Activated CD8-positive, alpha-beta memory T cell treated with anti-CD3 and anti-CD28 coated beads, Interleukin-2, amount 50 U/mL, for 24 hours (primary cell): ENCODE results near the gene HCRT.
"Not testable (repeated sequence)": the region's sequence is repeated elsewhere in the genome, so short reads cannot be mapped to it uniquely, and the experiment has no call there.

Experiments used
- DNase-seq: peaks from one replicate; pipeline ENCODE4 v3.0.0-alpha.2; 2020; ENCODE audit errors: extremely low read depth

The HCRT gene

DNA sequence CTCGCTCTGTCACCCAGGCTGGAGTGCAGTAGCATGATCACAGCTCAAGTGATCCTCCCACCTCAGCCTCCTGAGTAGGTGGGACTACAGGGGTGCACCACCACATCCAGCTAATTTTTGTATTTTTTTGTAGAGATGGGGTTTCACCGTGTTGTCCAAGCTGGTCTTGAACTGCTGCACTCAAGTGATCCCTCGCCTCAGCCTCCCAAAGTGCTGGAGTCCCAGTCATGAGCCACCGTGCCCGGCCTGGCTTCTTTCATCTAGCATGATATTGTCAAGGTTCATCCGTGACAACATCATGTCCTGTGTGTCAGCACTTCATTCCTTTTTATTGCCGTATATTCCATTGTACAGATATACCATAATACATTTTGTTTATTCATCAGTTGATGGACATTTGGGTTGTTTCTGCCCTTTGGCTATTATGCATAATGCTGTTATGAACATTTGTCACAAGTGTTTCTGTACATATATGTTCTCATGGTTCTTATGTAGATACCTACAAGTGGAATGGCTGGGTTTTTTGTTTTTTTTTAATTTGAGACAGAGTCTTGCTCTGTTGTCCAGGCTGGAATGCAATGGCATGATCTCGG is 12.4 kb upstream of the HCRT start:
- DNase-seq, result no peak

DNA sequence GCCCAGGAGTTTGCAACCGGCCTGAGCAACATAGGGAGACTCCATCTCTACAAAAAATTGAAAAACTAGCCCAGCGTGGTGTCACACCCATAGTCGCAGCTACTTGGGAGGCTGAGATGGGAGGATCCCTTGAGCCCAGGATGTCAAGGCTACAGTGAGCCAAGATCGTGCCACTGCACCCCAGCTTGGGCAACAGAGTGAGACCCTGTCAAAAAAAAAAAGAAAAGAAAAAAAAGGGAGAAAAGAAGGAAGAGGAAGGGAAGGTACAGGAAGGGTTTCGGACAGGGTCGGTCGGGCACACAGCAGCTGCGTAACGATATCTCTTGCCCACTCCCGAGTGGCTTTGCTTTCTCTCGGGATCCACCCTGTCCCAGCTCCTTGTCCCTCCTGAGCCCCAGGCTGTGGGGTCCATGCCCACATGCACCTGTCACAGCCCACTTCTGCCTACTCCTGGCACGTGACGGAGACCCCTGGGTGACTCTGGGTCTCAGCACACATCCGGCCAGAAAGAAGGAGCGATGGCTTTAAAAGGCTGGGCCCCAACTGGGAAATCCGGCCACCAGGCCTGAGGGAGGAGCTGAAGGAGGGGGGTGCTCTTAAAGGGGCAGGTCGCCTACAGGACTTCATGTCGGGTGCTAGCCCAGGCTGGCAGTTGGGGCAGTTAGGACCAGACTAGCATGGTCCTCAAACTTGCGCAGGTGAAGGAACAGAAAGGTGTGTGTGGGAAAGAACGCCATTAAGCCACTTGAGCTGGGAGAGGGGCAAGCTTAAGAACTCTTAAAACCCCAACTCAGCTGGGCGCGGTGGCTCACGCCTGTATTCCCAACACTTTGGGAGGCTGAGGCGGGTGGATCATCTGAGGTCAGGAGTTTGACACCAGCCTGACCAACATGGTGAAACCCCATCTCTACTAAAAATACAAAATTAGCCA is 9.0 kb upstream of the HCRT start, which contains the start of gene GHDC:
GHDC (minus strand) TSS at position 526 of the 931 bp plus-strand sequence. CDS start 913 bp downstream, outside the sequence.
- peak; percentile 61 for DNase-seq

DNA sequence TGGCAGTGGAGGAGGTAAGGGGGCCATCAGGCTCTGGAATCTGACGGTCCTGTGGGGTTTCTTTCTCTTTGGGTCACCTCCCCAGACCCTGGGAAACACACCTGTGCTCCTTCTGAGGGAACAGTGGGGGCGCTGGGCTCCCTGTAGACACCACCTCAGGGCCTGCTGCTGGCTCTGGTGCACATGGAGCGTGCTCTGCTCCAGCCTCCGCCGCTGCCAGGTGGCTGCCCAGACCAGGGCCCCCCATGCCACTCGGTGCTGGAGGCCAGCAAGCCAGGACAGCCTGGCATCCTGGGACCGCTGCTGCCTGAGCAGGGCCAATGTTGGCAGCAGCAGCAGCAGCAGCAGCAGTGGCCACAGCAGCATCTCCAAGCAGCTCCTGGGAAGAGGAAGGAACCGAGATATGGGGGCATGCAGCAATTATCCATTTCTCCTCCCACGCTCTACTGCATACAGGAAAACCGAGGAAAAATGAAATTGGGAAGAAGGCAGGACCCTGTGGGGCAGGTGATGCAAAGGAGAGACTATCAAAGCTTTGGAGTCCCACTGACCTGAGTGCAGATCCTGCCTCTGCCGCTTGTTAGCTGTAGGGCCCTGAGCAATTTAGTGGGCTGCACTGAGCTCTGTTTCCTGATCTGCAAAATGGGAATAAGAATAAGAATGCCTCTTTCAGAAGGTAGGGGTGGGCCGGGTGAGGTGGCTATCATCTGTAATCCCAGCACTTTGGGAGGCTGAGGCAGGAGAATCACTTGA is 8.1 kb upstream of the HCRT start:
- no peak for DNase-seq

DNA sequence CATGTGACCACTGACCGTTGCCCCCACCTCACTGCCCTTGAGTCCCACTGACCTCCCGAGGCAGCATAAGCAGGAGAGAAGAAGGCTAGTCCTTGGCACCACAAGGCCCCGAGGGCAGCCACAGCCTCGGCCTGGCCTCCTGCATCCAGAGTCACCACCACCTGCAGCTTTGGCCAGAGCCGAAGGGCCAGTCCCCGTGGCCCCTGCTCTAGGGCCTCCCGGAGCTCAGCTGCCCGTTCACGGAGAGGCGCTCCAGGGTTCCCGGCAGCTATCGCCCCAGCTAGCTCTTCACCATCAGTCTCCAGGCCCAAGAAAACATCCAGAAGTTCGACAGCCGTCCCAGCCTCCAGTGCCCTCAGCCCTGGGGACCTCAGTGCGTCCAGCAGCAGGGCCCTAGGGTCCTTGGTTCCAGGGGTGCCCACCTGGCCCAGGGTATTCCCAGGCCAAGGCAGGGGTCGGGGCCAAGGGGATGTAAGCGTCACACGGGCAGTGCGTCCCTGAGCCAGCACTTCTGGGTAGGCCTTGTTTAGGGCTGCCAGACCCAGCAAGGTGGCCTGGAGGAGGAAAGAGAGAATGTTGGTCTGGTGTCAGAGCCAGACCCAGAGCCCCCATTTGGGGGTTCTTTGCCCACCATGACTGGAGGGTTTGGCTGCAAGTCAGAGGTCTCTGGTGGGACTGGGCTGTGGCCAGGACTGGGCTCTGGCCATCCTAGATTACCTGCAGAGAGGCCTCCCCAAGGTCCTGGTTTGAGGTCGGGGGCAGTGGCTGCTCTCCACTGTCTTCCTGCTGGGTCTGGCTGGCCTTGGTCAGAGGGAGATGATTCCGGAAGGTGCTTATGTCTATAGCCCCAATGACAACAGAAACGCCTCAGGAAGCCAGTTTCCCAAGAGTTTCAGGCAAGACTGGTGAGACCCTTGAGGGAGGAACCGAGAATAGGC is 7.2 kb upstream of the HCRT start:
- no peak for DNase-seq

DNA sequence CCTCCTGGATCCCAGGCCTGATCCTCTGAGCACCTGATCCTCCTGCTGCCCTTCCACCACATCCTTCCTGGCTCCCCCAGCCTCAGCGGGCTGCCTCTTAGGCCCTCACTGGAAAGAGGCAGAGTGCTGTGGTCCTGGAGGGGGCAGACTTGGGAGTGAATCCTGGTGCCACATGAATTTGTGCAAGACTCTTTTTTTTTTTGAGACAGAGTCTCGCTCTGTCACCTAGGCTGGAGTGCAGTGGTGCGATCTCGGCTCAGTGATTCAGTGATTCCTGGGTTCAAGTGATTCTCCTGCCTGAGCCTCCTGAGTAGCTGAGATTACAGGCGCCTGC is 6.0 kb upstream of the HCRT start:
- DNase-seq, result no peak

DNA sequence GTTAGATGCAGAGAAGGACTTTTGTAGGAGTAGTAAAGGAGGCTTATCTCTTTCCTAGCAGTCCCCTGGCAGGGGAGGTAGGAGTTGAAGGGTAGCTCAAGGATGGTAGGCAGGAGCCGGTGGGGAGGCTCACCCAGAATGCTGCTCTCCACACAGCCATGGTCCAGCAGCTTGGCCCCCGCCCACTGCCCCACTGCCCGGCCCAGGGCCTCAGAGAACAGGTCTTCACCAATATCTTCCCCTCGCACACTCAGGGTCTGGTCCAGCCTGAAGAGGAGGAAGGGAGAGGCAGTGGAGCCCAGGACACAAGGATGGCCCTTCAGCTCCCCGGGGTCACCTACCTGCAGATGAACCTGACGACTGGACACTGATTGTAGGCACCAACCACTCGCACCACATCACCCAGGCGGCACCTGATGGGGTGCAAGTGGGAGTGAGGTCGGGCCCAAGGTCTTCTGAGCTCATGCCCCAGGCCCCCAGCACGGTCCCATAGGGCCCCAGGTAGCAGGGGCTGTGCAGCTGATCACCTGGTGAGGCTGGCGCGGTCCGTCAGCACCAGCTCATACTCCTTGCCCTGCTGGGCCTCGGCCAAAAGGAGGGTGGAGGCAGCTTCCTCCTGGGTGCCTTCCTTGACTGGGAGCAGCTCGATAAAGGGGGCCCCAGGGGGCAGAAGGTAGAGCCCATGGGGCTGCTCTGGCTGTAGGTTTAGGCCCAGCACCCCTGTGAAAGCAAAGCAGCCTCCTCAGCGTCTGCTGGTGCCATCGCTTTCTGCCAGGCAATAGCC is 5.4 kb upstream of the HCRT start:
- no peak for DNase-seq

DNA sequence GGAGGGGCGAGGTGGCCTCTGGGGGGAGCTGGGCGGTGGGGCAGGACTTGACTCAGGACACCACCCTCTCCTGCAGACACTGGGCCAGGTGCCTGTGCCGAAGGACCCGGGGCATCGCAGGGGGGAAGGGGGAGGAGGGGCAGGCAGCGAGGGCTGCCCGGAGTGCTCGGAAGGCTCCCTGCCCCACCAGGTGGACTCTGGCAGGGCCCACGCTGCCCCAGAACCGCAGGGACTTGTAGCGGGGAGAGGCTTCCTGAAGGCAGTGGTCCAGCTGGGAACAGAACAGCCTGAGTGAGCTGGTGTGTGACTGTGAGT is 4.4 kb upstream of the HCRT start:
- DNase-seq, result no peak

DNA sequence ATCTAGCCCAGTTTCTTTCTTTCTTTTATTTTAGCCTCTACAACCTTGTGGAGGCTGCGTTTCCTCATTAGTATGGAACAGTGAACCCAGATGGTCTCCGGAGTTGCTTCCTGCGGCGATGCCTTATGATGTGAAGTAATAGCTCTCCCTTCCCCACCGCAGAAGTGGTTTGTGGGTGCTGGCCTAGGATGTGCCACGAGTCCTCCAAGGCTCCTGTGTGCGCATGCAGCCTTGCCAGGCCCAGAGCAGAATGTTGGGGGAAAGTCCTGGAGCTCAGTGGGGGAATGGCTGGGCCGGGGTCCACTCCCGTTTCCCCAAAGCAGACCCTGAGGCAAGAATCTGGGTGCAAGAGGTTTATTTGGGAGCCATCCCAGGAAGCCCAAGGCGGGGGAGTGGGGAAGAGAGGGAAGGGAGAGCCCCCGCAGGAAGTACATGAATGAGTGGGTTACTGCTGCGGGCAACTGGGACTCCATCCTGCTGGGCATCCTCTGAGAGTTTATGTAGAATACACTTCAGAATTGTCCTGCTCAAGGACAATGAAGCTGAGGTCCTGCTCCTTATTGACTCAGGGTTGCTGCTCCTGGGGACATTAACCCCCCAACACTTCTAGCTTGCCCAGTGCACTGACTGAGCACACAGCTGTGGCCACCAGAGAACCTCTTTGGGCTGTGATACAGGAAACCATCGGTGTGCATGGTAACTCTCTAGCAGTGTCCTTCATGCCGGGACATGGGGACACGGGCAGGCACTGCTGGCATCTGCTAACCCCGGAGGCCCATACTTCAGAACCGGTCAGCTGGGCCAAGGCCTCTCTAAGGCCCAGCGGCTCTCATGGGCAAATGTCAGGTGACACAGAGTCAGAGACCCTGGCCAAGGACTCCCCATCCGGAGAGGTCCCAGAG is 3.7 kb upstream of the HCRT start:
- no peak for DNase-seq

DNA sequence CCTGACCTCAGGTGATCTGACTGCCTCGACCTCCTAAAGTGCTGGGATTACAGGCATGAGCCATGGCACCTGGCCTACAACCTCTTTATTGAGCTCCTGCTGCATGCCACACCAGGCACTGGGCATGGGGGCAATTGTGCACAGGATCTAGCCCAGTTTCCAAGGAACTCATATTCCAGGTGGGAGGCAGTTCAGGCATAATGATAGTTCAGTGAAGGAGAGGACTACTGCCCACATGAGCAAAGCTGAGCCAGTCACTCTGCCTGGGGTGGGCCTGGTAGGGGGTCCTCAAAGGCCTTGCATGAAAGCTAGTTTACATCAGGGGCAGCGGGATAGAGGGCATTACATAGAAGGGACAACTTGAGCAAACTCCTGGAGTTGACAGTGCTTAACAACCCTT is 2.6 kb upstream of the HCRT start:
- DNase-seq, result no peak

DNA sequence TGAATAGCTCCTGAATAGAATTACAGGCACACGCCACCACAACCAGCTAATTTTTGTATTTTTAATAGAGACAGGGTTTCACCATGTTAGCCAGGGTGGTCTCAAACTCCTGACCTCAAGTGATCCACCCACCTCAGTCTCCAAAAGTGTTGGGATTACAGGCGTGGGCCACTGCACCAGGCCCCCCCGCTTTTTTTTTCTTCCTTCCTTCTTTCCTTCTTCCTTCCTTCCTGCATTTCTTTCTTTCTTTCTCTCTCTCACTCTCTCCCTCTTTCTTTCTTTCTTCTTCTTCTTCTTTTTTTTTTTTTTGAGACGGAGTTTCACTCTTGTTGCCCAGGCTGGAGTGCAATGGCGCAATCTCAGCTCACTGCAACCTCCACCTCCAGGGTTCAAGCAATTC is 939 bp upstream of the HCRT start:
- not testable (repeated sequence) for DNase-seq

DNA sequence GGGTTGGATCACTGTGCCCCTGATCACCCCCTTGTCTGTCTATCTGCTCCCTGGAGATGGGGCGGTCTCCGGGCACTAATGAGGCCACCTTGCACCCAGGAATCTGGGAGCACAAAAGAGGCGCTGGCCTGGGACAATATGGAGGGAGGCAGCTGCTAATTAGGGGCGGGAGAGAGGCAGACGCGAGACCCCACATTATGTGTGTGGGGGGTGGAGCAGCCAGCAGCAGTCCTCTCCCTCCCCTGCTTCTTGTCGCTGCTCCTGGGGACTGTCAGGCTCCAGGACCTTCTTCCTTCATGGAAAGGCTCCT is 324 bp upstream of the HCRT start:
- DNase-seq, result no peak

DNA sequence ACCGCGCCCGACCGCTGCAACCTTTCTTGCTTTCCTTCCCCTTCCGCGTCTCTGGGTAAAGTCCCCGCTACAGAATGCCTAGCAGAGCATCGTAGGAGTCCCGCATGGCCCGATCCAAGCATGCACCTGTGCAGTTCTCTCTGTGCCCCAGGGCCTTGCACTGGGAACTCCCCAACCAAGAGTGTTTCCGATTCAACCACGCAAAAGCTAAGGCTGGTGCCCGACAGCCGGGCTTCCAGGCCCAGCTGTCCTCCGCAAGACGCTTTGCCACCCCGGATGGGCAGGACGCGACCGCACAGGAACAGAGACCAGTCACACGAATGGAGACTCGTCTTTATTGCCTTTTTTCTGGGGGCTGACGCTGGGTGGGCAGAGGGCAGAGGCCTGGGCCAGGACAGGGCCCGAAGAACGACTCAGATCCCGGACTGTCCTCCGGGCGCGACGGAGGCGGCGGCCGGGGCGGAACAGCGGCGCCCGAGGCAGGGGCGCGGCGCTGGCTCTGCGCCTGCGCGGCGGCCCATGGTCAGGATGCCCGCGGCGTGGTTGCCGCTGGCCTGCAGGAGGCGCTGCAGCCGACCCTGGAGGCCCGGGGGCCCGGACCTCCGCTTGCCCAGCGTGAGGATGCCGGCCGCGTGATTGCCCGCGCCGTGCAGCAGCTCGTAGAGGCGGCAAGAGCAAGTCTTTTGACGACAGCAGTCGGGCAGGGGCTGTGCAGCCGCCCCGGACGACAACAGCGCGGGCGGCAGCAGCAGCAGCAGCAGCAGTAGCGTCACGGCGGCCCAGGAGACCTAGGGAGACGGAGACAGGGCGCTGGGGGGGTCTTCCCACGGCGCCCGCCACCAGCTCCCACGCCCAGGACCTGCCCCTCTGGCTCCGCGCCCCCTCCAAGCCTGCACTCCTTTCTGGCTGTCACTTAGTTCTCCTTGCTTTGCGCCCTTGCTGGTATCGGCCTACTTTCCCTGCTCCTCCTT is 1.2 kb downstream of the HCRT start:
- DNase-seq, result no peak

DNA sequence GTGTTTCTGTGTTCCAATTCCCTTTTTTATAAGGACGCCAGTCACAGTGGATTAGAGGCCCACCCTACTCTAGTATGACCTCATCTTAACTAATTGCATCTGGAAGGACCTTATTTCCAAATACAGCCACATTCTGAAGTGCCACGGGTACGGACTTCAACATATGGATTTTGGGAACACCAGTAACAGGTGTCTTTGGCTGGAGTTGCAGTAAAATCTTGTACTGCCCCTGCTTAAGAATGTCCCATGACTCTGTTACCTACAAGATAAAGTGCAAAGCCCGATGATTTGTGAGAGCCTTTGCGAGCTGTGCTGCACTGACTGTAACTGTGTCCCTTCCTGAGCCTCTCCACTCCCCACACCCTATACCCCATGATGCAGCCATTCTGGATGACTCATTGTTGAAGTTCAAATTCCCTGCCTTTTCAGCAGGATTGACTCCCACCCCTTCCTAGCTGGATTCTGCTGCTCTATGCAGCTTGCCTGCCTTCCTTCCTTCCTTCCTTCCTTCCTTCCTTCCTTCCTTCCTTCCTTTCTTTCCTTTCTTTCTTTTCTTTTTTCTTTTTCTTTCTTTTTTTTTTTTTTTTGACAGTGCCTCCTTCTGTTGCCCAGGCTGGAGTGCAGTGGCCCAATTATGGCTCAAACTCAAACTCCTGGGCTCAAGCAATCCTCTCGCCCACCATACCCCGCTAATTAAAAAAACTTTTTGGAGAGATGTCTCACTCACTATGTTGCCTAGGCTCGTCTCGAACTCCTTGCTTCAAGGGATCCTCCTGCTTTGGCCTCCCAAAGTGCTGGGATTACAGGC is 2.1 kb downstream of the HCRT start:
- DNase-seq, result no peak

DNA sequence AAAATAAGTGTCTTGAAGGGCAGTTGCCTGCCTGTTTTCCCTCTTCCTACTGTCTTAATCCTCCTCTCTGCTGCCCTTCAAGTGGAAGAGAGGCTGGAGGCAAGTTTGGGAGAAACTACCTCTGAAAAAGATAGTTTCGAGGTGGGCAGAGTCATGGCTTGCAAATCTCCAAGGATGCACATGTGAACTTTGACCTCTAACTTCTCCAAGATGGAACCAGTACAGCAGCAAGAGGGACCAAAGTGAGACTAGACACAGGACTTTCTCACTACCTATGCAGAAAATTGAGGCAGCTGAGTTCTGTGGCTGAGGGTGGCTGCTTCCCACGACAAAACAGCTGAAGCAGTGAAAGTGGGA is 3.4 kb downstream of the HCRT start:
- no peak for DNase-seq

DNA sequence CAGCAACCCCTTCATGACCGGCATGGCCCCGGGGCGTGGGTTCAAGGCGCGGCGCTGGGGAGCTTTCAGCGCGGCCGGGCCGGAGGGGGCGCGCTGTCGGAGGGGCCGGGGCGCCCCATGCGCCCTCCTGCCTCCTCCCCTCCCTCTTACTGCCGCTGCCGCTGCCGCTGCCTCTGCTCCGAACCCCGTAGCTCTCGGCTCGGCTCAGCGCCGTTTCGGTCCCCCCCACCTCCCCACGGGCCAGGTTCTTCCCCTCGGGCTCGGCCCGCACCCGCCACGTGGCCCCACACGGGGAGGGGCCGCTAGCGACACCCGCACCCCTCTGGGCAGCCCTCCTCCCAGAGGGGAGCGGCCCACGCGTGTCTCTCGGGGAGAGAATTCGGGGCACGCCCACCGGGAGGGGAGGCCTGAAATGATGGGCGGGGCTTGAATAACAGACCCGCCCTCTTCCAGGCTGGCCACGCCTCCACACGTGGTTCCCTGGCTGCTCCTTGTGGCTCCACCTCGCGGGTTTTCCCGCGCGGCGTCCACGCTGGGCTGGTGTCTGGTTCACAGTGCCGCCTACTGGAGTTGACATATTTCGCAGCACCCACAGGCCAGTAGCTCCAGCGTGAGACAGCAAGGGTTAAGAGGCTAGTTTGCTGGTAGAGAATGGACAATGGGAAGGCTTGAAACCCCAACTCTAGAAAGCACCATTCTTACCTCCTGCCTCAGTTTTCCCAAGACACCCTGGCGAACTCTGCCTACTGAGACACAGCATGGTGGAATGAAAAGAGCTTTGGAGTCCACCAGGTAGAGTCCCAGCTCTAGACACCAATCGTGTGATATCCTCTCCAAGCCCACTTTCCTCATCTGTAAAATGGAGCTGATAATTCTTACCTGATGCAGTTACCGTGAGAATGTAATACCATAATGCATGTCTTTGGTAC is 4.1 kb downstream of the HCRT start, which contains the start of gene KCNH4:
KCNH4 (minus strand) TSS at position 221 of the 929 bp plus-strand sequence; CDS start at position 24, 197 bp downstream.
- peak; percentile 58 for DNase-seq

DNA sequence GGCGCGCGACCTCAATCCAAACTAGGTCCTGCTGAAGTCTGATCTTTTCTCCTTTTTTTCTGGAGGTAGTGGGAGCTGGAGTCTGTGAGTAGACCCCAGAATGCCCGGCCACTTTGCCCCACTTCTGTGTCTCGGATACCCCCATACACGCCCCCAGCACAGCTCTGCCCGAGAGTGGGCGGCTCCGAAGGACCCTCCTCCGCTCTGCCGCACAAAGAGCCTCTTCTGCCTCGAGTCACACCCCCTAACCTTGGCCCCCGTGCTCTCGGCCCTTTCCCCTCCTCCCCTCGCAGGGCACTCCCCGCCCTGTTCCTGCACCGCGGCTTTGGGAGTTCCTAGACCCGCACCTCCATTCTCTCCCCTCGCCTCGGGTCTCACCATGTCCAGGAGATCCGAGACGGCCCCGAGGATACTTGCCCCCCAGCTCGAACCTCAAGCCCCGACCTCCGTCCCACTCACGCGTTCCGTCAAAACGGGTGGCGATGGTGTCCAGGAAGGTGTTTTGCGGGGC is 4.8 kb downstream of the HCRT start:
- no peak for DNase-seq
